Right lobe of liver (tissue), 4 donors: ENCODE data around the gene AHR.

ENCODE experiments used
- POLR2A ChIP-seq: fragments of 450-650 bp; IDR thresholded peaks from one replicate; pipeline ENCODE4 v1.6.1; 2017; ENCODE audit warnings: antibody characterized with exemption, mild to moderate bottlenecking
- TF ChIP-seq, protein P1 (sequence below), 4 donors: fragments of 200-600 bp in 3 of 4; fragments of 450-650 bp in 1 of 4; IDR thresholded peaks; one replicate each; pipeline versions ENCODE4 v1.5.1 to v1.8.0; 2016 to 2022; ENCODE audit warnings: antibody characterized with exemption in 4 of 4, mild to moderate bottlenecking in 2 of 4
- donor health status: DM: no; HTN: no; CAD: no.
- donor health status: DM: no; HTN: no; CAD: no.
- donor health status: DM: no; HTN: yes; CAD: no.

- TF ChIP-seq, protein P1, sequence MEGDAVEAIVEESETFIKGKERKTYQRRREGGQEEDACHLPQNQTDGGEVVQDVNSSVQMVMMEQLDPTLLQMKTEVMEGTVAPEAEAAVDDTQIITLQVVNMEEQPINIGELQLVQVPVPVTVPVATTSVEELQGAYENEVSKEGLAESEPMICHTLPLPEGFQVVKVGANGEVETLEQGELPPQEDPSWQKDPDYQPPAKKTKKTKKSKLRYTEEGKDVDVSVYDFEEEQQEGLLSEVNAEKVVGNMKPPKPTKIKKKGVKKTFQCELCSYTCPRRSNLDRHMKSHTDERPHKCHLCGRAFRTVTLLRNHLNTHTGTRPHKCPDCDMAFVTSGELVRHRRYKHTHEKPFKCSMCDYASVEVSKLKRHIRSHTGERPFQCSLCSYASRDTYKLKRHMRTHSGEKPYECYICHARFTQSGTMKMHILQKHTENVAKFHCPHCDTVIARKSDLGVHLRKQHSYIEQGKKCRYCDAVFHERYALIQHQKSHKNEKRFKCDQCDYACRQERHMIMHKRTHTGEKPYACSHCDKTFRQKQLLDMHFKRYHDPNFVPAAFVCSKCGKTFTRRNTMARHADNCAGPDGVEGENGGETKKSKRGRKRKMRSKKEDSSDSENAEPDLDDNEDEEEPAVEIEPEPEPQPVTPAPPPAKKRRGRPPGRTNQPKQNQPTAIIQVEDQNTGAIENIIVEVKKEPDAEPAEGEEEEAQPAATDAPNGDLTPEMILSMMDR (IDR thresholded peaks at IDR 0.05): no peak
- no peak for TF ChIP-seq POLR2A
These were observed 70.5 kb downstream of the AHR start for GRCh38 chr7:17368856-17369524.
